ENCODE measurements around the gene PET117.
"Not testable (repeated sequence)": the region's sequence is repeated elsewhere in the genome, so short reads cannot be mapped to it uniquely, and the experiment has no call there.

DNA sequence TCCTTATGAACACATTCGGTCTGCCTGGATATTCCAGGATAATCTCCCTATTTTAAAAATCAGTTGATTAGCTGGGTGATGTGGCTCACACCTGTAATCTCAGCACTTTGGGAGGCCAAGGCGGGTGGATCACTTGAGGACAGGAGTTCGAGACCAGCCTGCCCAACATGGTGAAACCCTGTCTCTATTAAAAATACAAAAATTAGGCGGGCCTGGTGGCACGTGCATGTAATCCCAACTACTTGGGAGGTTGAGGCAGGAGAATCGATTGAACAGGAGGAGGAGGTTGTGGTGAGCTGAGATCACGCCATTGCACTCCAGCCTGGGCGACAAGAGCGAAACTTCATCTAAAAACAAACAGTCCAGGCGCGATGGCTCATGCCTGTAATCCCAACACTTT, 48.8 kb upstream of the PET117 start:
- TF ChIP-seq, protein P1, sequence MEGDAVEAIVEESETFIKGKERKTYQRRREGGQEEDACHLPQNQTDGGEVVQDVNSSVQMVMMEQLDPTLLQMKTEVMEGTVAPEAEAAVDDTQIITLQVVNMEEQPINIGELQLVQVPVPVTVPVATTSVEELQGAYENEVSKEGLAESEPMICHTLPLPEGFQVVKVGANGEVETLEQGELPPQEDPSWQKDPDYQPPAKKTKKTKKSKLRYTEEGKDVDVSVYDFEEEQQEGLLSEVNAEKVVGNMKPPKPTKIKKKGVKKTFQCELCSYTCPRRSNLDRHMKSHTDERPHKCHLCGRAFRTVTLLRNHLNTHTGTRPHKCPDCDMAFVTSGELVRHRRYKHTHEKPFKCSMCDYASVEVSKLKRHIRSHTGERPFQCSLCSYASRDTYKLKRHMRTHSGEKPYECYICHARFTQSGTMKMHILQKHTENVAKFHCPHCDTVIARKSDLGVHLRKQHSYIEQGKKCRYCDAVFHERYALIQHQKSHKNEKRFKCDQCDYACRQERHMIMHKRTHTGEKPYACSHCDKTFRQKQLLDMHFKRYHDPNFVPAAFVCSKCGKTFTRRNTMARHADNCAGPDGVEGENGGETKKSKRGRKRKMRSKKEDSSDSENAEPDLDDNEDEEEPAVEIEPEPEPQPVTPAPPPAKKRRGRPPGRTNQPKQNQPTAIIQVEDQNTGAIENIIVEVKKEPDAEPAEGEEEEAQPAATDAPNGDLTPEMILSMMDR (conservative IDR thresholded peaks at IDR 0.05), result not testable (repeated sequence)
- TF ChIP-seq EZH2 (IDR thresholded peaks at IDR 0.05; ENCODE audit: low read depth), result not testable (repeated sequence)

All from PC-9 (cell line).